Measurements from ENCODE around the gene PTDSS2. TPM values are rescaled to one million over a fixed set of nuclear protein-coding genes. Genes with fewer than 3 reads are reported as not detected.

The PTDSS2 gene
- polyA plus RNA-seq, 2 of the 4 experiments (the other 2 are of a cell fraction) = 23.4 to 38.9 TPM

DNA sequence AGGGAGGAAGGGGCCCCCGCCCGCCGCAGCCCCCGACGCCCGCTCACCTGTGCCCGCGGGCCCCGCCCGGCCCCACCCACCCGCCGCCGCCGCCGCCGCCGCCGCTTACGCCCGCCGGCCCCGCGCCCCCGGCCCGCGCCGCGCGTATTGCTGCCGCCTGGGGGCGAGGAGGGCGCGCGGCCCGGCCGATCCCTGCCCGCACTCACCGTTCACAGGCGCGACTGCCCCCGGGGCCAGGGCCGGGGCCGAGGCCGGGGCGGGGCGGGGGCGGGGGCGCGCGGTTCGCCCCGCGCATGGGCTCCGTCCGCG is 85.1 kb downstream of the PTDSS2 start:
- Histone ChIP-seq H3K4me2 (peak overlapping the region; percentile 97), H3K27ac (peak overlapping the region; percentile 95 to 98), H3K9me3 (no peaks in the 10 kb centered on the region), H3K4me3 (peak overlapping the region; percentile 89), H3K4me1 (peaks cover 12% of the 10 kb centered on the region)
- ATAC-seq = peak in 1 of 2 experiments; percentile 35; a peak in 3 of 6 replicates
- ChIA-PET POLR2A (interaction anchor here (0.8 to 1.2 kb wide), 5 partner anchors 10 to 328 kb away, joined by 3 to 4 read pairs (median 4); partner anchors contain the start of genes BET1L, PHRF1 and RIC8A), CTCF (interaction anchor here (1.2 to 5.8 kb wide), 3 partner anchors 17 to 20 kb away, joined by 3 to 40 read pairs (median 9); no protein-coding TSS in a partner anchor)
- FAIRE-seq = no peak
- no CpG with 5 or more reads among the region's 56 CpGs for WGBS (ENCODE audit: missing lambda C conversion rate)
- TF ChIP-seq, protein P1, sequence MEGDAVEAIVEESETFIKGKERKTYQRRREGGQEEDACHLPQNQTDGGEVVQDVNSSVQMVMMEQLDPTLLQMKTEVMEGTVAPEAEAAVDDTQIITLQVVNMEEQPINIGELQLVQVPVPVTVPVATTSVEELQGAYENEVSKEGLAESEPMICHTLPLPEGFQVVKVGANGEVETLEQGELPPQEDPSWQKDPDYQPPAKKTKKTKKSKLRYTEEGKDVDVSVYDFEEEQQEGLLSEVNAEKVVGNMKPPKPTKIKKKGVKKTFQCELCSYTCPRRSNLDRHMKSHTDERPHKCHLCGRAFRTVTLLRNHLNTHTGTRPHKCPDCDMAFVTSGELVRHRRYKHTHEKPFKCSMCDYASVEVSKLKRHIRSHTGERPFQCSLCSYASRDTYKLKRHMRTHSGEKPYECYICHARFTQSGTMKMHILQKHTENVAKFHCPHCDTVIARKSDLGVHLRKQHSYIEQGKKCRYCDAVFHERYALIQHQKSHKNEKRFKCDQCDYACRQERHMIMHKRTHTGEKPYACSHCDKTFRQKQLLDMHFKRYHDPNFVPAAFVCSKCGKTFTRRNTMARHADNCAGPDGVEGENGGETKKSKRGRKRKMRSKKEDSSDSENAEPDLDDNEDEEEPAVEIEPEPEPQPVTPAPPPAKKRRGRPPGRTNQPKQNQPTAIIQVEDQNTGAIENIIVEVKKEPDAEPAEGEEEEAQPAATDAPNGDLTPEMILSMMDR (IDR thresholded peaks at IDR 0.05) = 0 out of 3 replicates have a peak, but pooled peaks have one; percentile 10
- TF ChIP-seq ZSCAN20 (CRISPR knock-in tag; IDR thresholded peaks at IDR 0.05) (no peak), RCOR1 (IDR thresholded peaks at IDR 0.05; ENCODE audit: low read depth, low read length) (no peak), NFE2L2 (conservative IDR thresholded peaks at IDR 0.05; ENCODE audit: low read length) (no peak), CBX2 (IDR thresholded peaks at IDR 0.05; ENCODE audit: borderline replicate concordance, low read depth) (no peak), RFX5 (IDR thresholded peaks at IDR 0.05) (no peak)
- TF ChIP-seq, protein P2, sequence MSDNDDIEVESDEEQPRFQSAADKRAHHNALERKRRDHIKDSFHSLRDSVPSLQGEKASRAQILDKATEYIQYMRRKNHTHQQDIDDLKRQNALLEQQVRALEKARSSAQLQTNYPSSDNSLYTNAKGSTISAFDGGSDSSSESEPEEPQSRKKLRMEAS (IDR thresholded peaks at IDR 0.05) = no peak
- peak in 1 of 2 experiments; percentile 35 for DNase-seq (ENCODE audit: low read depth in 1 of 2, low spot score in 1 of 2)

DNA sequence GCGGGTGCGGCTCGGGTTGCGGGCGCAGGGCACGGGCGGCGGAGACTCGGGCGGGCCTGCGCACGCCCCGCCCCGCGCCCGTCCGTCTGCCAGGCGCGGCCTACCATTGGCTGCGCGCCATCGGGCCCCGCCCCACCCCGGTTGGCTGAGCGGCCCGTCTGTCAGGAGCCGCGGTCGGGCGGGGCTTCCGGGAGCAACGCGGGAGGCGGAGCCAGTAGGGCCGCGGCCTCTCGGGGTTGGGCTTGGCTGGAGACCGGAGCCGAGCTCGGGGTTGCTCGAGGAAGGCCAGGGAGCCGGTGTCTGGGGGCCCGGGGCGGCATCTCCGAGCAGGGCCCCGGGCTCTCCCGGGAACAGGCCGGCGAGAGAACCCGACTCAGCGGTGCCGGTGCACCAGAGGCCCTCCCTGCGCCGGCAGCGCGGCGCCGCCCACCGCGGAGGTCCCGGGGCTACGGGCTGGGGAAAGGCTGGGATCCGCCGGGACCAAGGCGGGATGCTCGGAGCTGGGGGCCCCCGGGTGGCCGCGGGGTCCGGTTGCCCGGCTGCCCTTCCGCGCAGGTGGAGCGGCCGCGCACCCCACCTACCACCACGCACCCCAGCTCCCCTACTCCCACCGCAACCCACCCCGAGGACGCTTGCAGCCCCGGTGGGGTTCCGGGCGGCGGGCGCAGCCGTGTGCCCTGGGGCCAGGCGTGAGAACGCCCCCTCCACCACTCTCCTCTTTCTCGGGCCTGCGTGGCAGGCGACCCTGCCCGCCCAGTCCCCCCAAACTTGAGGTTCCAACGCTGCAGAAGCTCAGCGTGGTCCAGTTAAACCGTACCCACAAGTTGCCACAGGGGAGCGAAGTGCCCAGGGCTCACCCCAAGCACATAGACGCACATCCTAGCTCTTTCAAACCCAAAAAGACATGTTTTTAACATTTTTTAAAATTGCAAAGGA is 85.7 kb downstream of the PTDSS2 start, which contains the start of gene HRAS:
TSS of gene HRAS (minus strand) at position 58 of the 936 bp plus-strand sequence.
- Histone ChIP-seq H3K4me3 (peak within 1 kb of the TSS; percentile 89), H3K4me1 (peaks cover 12% of the 10 kb centered on the region), H3K9me3 (no peaks in the 10 kb centered on the region), H3K4me2 (peak within 1 kb of the TSS; percentile 97), H3K27ac (peak within 1 kb of the TSS; percentile 95 to 98)
- ChIA-PET POLR2A (interaction anchor here (0.8 to 1.2 kb wide), 5 partner anchors 9 to 329 kb away, joined by 3 to 4 read pairs (median 4); partner anchors contain the start of genes BET1L, PHRF1 and RIC8A), CTCF (interaction anchor here (0.7 to 5.8 kb wide), 5 partner anchors 9 to 20 kb away, joined by 3 to 40 read pairs (median 5); no protein-coding TSS in a partner anchor)
- ATAC-seq (peak; percentile 74 to 94), DNase-seq (ENCODE audit: low read depth in 1 of 2, low spot score in 1 of 2) (peak; percentile 95 to 99), FAIRE-seq (no peak)
- 25% methylated on average over 16 of the region's 97 CpGs for WGBS (ENCODE audit: missing lambda C conversion rate)
- TF ChIP-seq GATA3 (IDR thresholded peaks at IDR 0.05; ENCODE audit: borderline replicate concordance) (no peak), JUN (IDR thresholded peaks at IDR 0.05) (peak in 1 of 2 experiments; percentile 85; a peak in 2 of 5 replicates), TP53 (CRISPR knock-in tag; IDR thresholded peaks at IDR 0.05) (no peak), HOXB13 (CRISPR knock-in tag; IDR thresholded peaks at IDR 0.05; ENCODE audit: low read depth) (no peak), JUNB (IDR thresholded peaks at IDR 0.05) (no peak), EHMT2 (IDR thresholded peaks at IDR 0.05; ENCODE audit: low read depth) (no peak), SMC3 (IDR thresholded peaks at IDR 0.05) (no peak), RNF2 (IDR thresholded peaks at IDR 0.05; ENCODE audit: borderline replicate concordance, low read depth) (0 out of 2 replicates have a peak, but pooled peaks have one; percentile 36), HOXA7 (CRISPR knock-in tag; IDR thresholded peaks at IDR 0.05) (no peak), ESRRA (IDR thresholded peaks at IDR 0.05; ENCODE audit: borderline replicate concordance, low read length) (no peak), CHD2 (IDR thresholded peaks at IDR 0.05; ENCODE audit: low read length, partially characterized antibody) (no peak), EP300 (IDR thresholded peaks at IDR 0.05) (no peak), CHD4 (IDR thresholded peaks at IDR 0.05; ENCODE audit: borderline replicate concordance) (no peak), TFCP2L1 (CRISPR knock-in tag; IDR thresholded peaks at IDR 0.05) (no peak), POLR2A (IDR thresholded peaks at IDR 0.05; ENCODE audit: low read length) (peak; percentile 79), ZFP36 (IDR thresholded peaks at IDR 0.05; ENCODE audit: borderline replicate concordance, partially characterized antibody) (no peak), FOSB (CRISPR knock-in tag; IDR thresholded peaks at IDR 0.05) (no peak), FOSL2 (IDR thresholded peaks at IDR 0.05) (no peak), FOSL2 (CRISPR knock-in tag; IDR thresholded peaks at IDR 0.05) (no peak)
- TF ChIP-seq, protein P2 (IDR thresholded peaks at IDR 0.05) = 0 out of 2 replicates have a peak, but pooled peaks have one; percentile 24
- TF ChIP-seq, protein P1 (IDR thresholded peaks at IDR 0.05) = no peak
- TF ChIP-seq, protein P3, sequence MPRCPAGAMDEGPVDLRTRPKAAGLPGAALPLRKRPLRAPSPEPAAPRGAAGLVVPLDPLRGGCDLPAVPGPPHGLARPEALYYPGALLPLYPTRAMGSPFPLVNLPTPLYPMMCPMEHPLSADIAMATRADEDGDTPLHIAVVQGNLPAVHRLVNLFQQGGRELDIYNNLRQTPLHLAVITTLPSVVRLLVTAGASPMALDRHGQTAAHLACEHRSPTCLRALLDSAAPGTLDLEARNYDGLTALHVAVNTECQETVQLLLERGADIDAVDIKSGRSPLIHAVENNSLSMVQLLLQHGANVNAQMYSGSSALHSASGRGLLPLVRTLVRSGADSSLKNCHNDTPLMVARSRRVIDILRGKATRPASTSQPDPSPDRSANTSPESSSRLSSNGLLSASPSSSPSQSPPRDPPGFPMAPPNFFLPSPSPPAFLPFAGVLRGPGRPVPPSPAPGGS (IDR thresholded peaks at IDR 0.05) = peak; percentile 86; the same call in 2 of the 3 replicates
- TF ChIP-seq, protein P4, sequence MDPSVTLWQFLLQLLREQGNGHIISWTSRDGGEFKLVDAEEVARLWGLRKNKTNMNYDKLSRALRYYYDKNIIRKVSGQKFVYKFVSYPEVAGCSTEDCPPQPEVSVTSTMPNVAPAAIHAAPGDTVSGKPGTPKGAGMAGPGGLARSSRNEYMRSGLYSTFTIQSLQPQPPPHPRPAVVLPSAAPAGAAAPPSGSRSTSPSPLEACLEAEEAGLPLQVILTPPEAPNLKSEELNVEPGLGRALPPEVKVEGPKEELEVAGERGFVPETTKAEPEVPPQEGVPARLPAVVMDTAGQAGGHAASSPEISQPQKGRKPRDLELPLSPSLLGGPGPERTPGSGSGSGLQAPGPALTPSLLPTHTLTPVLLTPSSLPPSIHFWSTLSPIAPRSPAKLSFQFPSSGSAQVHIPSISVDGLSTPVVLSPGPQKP (IDR thresholded peaks at IDR 0.05; ENCODE audit: low read depth, low read length) = no peak
